HG02763 (cell line): ENCODE data around the gene SBF2.

ENCODE experiments used
- ATAC-seq: cut with Tn5 transposase; IDR thresholded peaks from one replicate; pipeline ENCODE4 v1.9.1; 2021; ENCODE audit warnings: mild to moderate bottlenecking, moderate library complexity; ENCODE audit not compliant: unreplicated experiment

The SBF2 gene

GRCh38 chr11:9825315-9825714 lies 468.7 kb downstream of the SBF2 start:
- no peak for ATAC-seq

DNA sequence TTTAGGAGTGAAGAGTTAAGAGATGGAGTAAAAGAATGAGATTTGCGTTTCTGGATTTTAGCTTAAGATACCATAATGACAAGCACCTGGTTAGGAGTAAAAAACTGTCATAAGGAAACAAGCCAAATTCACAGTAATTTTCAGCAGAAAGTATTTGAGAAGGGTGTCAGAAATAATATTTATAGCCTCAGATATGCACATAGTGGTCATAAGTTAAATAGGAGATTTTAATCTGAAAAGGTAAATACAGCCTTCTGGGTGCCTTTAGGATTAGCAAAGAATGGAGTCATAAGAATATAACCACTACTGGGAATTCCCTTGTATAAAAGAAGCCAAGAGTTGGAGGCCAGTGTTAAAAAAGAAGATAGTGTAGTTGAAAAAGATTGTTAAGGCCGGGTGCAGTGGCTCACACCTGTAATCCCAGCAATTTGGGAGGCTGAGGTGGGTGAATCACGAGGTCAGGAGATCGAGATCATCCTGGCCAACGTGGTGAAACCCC lies 470.1 kb downstream of the SBF2 start:
- ATAC-seq, result no peak

DNA sequence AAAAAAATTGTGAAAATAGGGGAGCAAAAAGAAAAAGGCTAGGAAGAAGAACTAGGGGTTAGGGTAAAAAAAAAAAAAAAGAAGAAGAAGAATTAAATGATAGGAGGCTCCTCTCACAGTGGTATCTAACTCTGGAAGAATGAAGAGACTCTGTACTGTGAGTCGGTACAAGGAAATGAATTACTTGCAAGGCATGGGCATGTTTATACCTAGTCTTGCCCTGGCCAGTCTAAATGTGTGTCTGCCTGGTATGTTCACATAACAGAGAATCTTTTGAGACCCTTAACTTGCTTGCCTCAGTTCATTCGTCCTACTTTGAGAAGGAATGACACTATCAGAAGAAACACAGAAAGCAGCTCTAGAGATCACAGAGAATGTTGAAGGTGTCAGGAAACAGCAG lies 470.6 kb downstream of the SBF2 start:
- no peak for ATAC-seq

DNA sequence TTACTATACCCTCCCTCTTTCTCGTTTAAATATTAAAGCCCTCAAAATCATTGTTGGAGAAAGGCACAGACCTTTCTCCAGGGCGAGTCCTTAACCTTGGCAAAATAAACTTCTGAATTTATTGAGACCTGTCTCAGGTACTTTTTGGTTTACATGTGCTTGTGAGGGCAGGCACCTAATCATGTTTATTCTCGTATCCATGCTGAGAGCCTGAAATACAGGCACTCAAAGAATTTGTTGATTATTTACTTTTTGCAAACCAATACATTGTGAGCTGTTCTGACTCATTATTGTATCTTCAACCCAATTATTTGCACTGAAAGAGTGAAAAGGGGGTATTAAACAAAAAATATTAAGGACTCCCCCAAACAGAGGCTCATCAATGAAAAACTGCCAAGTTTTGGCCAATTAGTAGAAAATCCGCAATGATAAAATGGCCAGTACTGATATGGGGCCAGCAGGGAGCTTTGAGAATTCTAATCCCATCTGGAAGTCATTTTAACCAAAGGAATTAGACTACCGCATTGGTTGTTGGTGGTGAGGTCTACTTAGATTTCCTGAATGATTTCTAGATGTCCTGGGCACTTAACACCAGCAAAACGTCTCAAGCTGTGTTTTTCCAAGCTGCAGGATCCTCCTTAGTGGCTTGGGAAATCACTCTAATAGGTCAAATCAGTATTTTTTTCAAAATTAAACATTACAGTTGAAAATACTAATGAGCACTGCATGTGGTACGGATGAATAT lies 472.8 kb downstream of the SBF2 start:
- ATAC-seq, result no peak

GRCh38 chr11:9820260-9820659 lies 473.8 kb downstream of the SBF2 start:
- no peak for ATAC-seq

GRCh38 chr11:9817191-9817590 lies 476.8 kb downstream of the SBF2 start:
- ATAC-seq, result no peak

DNA sequence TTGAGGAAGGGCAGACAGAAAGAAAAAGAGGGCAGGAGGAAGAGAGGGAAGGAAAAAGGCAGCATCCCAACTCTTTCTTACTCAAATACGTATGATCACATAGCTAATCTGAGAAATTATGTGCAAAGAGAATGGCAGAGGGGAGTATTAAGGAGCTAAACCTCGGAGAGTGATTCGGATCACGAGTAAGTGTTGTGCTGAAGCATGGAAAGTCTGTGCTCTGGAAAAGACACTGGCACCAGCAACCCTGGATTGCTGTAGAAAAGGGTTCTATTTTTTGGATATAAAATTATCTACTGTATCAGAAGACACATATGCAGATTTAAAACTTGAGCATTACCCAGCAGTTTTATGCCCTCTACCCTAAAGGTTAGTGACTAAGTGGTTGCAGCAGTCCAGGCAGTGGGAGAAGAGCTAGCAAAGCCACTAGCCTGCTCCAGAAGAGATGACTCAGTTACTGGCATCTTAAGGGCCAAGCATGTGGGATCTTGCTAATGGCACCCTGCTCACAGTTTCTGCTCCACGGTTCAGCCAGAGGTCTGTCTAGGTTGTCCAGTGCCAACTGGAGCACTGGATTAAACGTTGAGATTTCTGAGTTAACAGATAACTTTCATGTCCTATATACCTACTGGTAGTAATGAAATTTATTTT lies 478.4 kb downstream of the SBF2 start:
- no peak for ATAC-seq

GRCh38 chr11:9814108-9814507 lies 479.9 kb downstream of the SBF2 start:
- no peak for ATAC-seq

DNA sequence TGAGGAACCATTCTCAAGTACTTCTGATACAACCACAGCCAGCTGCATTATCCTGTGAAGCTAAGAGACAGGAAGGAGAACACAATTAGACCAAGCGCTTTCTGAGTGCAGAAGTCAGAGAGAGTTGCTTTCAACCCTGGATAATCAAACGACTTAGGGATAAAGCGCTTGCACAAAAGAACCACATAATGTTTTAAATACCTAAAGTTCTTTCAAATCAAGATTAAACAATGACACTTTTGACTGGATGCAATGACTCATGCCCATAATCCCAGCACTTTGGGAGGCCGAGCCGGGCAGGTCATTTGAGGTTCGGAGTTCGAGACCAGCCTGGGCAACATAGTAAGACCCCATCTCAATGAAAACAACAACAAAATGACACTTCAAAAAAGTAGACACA lies 485.1 kb downstream of the SBF2 start:
- no peak for ATAC-seq

DNA sequence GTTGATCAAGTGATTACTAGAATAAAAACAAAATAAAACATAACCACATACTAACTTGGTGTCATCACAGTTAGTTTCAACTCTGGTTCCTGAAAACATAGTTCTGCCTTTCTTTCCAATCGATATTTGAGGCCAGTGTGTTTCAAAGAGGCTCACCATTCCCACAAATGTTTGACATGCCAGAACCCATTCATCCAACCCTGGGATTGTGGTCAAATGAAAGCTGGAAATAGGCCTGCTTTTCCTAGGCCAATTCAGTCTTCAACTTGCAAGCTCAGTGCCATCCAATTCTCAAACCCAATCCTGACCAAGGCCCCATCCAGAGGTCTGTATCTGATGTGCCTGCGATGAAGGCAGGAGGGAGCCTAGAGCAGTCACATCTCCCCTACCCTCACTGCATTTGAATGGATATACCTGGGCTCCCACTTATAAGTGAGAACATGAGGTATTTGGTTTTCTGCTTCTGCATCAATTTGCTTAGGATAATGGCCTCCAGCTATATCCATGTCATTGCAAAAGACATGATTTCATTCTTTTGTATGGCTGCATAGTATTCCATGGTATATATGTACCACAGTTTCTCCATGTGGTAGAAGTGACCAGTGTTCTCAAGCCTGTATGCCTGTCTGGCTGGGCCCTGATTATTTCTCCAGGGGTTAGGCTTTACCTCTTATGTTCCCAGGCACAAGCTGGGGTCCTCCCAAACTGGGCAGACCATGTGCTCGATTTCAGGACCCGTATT lies 486.9 kb downstream of the SBF2 start:
- no peak for ATAC-seq

DNA sequence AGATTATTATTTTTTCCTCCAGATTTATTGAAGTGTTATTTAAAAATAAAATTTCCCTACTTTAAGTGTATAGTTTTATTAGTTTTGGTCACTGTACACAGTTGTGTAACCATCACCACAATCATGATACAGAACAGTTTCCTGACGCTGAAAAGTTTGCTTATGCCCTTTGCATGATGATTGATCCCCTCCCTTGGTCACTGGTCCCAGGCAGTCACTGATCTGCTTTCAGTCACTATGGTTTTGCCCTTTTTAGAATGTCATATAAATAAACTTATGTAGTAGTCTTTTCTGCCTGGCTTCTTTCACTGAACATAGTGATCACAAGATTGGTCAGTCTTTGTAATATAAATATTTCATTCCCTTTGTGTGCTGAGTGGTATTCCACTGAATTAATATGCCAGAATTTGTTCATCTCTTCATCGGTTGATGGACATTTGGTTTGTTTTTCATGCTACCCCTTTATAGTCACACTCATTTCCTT lies 489.6 kb downstream of the SBF2 start:
- ATAC-seq, result no peak

GRCh38 chr11:9803685-9804418 lies 490.2 kb downstream of the SBF2 start:
- no peak for ATAC-seq

DNA sequence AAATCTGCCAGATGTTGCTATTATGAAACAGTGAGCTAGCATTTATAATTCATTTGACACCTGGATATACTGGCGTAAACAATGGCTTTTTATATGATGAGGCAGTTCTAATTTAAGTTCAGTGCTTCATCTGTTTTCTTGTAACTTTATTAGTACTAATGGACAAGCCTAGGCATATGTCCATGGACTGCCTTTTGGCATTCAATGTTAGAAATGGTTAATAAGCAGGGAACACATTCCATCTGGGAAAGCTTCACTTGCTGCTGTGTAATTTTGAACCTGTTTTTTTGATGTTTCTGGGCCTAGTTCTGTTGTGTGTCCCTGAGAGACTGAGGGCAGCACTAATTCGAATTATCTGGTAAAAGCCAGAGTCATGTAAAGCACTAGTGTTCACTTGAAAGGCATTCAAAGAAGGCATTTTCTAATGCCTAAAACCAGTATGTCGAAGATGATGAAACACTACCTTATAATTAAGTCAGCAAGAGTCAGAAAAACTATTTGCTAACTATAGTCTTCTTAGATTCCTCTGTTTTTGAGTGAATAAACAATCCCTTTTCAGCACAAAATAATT lies 491.6 kb downstream of the SBF2 start:
- ATAC-seq, result no peak

GRCh38 chr11:9799886-9800285 lies 494.1 kb downstream of the SBF2 start:
- no peak for ATAC-seq

- ATAC-seq, result no peak
Measured at GRCh38 chr11:9797300-9797699, 496.7 kb downstream of the SBF2 start.

- ATAC-seq, result no peak
Measured at GRCh38 chr11:9796854-9797253, 497.2 kb downstream of the SBF2 start.

DNA sequence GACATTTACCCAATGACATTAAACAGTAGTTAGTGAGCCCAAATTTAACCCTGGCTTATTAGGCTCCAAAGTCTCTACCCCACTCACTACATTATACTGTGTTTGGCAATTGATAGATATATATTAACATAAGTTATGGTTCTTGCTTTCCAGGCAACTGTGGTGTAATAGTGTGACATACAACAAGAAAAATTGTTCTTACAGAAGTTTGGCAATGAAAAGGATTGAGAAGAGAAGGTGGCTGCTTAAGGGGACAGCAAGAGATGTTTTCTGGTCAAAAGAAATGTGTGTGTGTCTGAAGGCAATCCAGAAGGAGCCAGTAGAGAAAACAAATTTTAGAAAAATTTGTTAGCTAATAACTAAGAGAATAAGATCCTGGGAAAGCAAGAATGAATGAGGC lies 497.8 kb downstream of the SBF2 start:
- no peak for ATAC-seq

DNA sequence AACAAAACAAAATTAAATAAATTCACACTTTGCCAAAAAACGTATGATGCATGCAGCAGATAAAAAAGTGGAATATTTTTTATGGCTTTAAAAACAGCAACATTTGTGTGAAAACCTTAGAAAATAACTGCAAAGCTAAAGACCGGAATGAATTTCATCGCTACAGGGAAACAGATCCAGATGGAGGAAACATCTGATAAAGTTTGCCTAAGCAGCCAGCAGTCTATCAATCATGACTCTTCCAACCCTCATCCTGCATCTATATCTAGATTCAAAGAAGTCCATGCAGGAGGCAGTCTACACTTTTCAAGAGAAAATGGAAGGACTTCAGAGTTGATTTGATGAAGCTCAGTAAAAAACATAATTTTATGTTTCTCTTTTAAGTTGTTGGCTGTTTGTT lies 503.3 kb downstream of the SBF2 start:
- ATAC-seq, result no peak

- no peak for ATAC-seq
Measured at GRCh38 chr11:9789910-9790309, 504.1 kb downstream of the SBF2 start.

DNA sequence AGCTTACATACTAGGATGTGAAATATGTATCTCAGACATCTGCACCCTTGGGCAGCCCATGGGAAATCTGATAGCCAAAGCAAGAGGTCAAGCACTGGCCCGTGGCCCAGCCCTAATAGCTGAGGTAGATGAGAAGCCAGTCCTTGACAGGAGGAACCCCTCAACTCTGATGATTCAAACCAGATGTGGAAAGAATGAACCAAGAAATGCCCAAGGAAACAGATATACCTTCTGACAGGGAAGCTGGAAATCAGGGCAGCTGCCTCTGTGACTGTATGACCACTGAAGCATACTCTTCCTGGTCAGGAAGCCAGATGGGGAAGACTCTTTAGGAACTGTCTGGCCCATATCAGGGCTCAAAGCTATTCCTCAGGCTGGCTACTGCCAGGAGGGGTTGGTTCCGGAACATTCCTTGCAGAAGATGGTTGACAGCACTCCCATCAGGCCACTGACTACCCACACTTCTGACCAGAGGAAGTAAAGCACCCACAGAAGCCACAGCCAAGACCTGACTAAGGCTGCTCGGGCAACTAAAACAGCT lies 506.0 kb downstream of the SBF2 start:
- no peak for ATAC-seq
